NT2/D1 (cell line): ENCODE results near the gene STARD3.

ENCODE experiments used
- SUZ12 ChIP-seq: IDR thresholded peaks from 2 replicates; pipeline ENCODE4 v1.6.1; 2011; ENCODE audit not compliant: insufficient read length, insufficient read depth; ENCODE audit errors: extremely low read depth
- YY1 ChIP-seq: IDR thresholded peaks from 2 replicates; pipeline ENCODE4 v1.6.1; 2011; ENCODE audit not compliant: insufficient read length, insufficient read depth
- ZNF274 ChIP-seq: IDR thresholded peaks from 2 replicates; pipeline ENCODE4 v1.6.1; 2011; ENCODE audit warnings: mild to moderate bottlenecking, low read depth, low read length

DNA sequence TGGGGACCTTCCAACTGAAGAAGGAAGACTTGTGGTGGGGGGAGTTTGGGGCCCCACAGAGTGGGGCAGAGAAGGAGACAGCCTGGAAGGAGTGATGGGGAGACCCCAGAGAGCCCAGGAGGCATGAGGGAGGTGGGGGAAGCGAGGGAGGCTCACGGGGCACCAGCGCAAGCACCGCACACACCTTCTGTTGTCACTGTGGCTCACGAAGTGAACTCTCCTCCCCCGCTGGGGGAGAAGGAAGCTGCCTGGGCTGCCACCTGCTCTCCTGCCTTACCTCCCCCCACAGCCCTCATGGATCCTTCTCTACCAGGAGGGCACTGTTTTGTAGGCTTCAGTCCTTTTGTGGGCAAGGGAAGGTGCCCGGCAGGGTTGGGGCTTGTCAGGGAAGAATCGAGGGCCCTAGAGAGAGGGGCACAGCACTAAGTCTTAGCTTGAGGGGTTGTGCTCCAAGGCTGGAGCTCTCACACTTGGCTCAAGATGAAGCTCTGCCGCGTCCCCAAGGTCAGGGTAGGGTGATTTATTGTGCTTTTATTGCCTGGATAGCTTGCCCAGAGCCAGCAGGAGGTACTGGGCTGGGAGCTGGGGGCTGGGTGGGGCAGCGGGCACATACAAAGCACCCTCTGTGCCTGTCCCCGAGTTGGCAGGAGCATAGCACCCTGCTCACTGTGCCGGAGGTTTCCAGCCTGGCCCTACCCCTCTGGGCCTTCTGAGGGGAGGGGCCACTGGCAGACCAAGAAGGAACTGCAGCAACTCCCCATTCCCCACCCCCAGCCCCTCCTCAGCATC lies 4.6 kb upstream of the STARD3 start:
- TF ChIP-seq YY1 (no peak), SUZ12 (no peak), ZNF274 (no peak)
